ENCODE results near the gene PDLIM4.

GRCh38 chr5:132209131-132209530 is 48.4 kb upstream of the PDLIM4 start:
- TF ChIP-seq CTCF (conservative IDR thresholded peaks at IDR 0.05) (no peak), EZH2 (IDR thresholded peaks at IDR 0.05; ENCODE audit: low read depth) (no peak)
